Hematopoietic multipotent progenitor cell treated with erythropoietin and hydrocortisone succinate and interleukin-3 and kit ligand, for 4 days (in vitro differentiated cells): ENCODE measurements around the gene HOXC6.
"Not testable (repeated sequence)": the region's sequence is repeated elsewhere in the genome, so short reads cannot be mapped to it uniquely, and the experiment has no call there.

ENCODE experiments used
- DNase-seq: peaks from one replicate; pipeline ENCODE4 v3.0.0-alpha.2; 2015

HOXC6 gene

DNA sequence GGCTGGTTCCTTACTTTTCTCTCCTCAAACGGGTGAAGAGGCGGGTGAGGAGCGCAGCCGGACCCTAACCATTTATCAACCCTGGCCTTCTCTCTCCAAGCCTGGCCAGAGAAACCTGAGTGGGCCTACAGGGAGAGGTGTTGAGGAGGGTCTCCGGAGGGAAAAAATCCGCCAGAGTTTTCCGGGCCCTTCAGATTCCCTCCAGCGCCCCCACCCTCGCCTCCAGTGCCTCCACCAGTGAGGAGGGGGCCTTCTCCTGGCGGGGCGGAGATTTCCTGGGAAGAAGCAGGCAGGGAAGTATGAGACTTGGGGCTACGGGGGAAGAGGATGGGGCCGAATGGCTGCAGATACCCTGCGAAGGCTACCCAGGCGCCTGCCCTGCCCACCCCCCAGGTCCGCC, 3.2 kb downstream of the HOXC6 start:
- DNase-seq, result no peak

DNA sequence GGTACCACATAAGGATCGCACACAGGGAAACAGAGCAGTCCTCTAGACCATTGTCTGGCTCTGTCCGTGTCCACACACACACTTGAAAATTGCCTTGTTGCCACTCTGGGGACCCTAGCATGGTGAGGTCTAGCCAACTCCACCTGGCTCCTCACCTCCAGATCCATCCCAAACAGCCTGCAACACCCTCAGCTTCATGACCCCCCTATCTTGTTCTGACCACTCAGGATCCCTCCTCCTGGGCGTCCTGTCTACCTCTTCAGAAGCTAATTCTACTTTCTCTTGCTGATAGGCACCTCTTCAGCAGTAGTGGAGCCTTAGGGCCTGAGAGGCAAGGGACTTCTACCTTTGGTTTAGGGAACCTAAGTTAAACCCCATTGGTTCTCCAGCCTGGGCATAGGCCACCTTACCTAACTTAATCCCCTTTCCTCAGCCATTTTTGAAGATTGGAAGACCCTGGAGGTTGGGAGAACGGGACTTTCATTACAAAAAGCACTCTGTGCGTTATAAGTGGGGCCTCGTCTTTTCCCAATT, 3.9 kb downstream of the HOXC6 start:
- no peak for DNase-seq

DNA sequence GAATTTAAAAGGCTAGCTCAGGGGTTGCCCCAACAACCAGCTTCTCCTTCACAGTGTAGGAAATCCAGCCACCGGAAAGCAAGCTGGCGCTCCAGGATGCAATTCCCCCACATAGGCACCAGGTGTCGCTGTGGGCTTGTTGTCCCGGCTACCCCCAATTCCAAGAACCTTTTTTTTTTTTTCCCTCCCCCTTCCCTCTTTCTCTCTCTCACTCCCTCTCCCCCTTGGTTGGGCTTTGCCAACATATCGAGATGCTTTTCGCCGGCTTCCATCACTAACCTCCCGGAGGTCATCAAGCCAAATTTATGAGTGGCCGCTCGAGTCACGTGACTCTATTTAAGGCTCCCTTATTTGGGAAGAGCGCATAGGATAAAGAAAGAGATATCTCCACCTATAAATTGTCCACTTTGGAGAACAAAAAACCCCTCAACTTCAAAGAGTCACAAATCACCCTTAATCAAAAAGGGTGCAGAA, 4.4 kb downstream of the HOXC6 start, which contains the start of gene HOXC5:
Gene HOXC5, plus strand, starts transcription at position 424 of the 474 bp plus-strand sequence. CDS start 73 bp downstream, outside the sequence.
- peak; percentile 75 for DNase-seq

DNA sequence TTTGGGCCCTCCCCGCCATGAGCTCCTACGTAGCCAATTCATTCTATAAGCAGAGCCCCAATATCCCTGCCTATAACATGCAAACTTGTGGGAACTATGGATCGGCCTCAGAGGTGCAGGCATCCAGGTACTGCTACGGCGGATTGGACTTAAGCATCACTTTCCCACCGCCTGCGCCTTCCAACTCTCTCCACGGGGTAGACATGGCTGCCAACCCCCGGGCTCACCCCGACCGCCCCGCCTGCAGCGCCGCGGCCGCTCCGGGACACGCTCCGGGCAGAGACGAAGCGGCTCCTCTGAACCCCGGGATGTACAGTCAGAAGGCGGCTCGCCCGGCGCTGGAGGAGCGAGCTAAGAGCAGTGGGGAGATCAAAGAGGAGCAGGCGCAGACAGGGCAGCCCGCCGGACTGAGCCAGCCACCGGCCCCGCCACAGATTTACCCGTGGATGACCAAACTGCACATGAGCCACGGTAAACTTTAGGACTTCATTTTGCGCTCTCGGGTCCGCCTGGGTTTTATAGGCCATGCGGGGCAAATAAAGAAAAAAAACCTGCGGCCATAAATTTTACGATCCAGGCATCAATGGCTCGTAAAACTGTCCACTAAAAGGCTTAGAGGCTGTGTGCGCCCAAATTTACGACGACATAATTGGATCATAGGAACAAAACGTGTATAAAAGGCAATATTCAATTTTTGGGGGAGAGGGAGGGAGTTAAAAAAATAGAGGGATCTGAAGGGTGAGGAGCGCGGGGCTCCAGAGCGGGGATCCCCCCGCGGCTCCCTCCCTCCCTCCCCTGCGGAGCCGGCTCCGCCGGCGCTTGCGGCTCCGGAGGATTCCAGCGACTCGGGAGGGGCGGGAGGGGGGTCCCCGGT, 5.1 kb downstream of the HOXC6 start:
- DNase-seq, result no peak

DNA sequence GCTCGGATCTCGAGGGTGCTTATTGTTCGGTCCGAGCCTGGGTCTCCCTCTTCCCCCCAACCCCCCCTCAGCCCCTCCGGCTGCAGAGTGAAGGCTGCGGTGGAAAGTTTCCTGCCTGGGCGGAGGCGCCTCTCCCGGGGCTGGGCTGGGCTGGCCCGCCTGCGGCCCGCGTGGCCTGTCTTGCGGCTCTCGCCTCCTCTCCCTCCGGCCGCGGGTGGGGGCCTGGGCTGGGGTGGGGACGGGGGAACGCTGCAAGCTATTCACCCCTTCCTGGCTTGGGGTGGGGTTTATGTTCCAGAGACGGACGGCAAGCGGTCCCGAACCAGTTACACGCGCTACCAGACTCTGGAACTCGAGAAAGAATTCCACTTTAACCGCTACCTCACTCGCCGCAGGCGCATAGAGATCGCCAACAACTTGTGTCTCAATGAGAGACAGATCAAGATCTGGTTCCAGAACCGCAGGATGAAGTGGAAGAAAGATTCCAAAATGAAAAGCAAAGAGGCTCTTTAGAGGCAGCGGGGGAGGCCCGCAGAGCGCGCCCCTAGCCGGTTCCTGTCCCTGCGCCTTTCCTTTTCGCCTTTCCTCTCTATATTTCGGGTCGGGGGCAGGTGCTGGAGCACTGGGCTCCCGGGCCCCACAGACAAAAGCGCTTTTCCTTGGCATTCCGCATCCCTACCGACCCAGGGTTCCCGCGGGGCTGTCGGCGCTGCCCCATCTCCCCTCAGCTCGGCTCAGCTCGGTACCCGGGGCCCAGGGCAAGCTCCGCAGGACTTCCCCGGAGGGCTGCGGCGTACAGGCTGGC, 5.9 kb downstream of the HOXC6 start:
- no peak for DNase-seq

DNA sequence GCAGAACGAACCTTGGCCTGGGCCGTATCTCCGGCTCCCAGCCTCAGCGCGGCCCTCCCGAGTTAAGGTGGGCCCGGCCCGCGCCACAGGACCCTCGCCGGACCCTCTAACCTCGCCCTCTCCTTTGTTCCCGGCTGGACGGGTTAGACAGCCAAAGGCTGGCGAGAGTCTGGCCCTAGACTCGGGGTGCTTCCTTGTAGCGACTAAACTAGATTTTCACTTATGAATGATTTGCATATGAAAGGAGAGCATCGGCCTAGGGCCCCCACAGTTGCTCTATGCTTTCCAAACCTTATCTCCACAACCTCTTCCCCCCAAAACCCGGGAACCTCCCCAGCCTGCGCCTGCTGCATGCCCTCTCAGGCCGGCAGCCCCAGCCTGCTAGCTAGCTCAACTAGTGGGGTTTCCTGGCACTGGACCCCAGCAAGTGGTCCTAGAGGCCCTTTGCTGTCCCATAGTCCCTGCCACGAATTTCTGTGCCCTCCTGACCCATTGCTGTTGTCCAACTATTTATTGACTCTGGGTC, 6.6 kb downstream of the HOXC6 start:
- no peak for DNase-seq

DNA sequence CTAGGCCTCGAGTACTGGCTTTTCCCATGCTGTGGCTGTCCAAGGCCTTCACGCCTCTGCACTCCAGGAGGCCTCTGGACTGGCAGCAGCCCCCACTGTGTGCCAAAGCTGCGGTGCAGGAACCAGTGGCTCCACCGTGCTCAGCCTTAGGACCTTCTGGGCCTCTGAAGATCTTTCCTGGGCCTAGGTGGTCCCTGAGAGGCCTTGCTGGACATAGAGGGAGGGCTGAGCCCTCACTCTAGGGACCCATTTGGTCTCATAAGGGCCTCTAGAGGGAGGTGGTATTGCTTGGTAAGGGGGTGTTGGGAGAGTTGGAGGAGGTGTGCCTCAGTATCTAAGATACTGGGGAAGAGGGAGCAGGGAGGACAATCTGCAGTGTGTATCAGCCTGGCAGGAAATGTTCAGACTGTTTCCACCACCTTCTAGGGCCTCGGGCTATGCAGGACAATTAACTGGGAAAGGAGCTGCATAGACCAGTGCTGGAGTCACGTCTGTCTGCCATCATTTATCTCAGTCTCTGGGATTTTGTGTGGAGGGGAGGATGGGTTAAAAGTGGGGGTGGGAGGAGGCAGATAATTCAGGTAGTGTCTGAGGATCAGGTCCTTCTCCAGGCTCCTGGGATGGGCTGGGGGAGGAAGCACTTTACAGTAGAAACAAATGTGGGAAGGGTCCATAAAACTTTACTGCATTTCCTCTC, 7.5 kb downstream of the HOXC6 start:
- no peak for DNase-seq

DNA sequence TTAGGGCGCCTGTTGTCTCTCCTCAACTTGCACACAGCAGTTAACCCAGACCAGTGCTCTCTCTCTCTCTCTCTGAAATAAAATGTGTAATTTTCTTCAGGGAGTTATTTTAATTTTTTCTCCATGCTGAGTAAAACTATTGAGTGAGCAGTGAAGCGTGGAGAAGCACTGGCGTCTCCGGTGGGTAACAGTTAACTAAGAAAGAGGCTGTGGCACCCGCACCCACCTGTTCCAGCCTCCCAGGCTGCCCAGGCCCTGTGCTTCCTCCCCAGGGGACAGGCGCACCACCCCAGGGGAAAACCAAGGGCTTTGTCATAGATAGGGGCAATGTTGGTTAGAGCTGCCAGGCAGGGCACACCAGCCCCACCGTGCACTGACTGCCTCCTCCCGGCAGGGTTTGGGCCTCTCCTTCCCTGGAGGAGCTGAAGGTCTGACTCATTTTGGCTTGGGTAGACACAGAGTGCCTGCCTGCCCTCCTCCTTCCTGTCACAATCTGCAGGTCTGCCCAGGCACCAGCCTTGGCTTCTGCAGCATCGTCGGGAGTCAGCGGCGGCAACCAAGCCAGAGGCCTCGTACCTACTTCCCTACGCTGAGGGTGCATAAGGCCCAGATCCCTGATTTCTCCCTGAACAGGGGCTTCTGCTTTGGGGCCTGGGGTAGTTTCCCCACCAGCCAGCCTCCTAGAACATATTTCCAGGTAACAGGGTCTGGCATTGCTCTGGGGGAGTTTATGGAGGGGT, 8.6 kb downstream of the HOXC6 start:
- no peak for DNase-seq

DNA sequence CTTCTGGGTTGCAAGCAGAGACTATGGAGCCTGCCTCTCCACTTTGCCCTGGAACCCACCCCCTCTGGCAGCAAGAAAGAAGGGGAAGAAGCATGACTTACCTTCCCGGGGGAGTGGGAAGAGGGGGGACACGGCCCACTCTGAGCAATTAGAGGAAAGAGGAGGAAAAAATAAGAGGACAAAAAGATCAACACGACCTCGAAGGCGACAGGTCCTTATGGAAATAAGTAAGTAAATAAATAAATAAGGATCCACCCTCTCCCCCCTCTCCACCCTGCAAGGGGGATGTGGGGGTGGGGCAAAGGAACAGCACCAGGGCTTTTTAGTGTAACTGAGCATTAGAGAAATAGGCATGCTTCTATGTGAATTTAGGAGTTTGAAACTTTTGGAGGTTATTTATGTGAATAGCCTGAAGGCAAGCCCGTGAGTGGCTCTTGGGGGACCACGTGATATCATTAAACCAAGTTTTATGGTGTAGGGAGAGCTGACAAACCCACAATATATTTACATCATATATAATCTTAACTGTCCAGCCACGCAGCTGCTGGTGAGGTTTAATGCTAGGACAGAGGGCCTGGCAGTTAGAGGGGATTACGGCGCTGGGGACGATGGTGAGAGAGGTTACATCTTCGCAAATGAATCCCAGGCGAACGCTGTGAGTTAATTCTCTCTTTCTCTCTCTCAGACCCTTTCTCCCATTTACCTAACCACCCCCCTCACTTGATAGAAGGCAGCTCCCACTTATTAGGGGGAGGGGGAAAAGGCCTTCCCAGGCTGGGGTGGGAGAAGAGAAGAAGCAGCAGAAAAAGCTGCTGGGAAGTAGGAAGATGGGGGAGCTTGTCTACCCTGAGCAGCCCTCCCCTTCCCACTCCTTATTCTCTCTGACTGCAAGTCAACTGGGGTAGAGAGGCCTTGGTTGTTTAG, 9.4 kb downstream of the HOXC6 start:
- DNase-seq, result no peak

DNA sequence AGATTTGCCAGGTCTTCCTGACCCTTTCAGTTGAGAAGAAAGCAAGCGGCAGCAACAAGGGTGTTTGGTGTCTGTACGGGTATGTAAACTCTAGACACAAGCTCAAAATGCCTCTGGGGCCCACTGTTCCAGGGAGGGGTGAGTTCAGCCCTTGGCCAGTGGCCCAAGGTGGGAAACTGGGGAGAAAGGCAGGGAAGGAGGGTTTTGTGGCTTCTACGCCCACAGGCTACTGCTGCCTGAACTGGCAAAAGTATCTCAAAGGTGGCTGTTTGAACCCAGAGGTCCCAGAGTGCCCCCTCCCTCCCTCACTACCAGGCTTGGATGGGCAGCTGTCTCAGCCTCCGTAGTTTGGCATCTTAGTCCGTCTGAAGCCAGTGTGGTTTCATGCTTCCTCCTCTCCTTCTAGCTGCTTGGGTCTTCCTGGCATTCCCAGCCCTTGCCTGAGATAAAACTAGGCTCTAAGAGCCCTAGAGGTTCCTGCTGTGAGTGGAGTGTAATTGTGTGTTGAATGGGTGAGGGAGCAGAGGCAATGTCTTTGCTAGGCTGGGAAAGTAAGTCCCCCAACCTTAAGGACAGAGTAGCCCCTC, 10.1 kb downstream of the HOXC6 start:
- DNase-seq, result no peak

DNA sequence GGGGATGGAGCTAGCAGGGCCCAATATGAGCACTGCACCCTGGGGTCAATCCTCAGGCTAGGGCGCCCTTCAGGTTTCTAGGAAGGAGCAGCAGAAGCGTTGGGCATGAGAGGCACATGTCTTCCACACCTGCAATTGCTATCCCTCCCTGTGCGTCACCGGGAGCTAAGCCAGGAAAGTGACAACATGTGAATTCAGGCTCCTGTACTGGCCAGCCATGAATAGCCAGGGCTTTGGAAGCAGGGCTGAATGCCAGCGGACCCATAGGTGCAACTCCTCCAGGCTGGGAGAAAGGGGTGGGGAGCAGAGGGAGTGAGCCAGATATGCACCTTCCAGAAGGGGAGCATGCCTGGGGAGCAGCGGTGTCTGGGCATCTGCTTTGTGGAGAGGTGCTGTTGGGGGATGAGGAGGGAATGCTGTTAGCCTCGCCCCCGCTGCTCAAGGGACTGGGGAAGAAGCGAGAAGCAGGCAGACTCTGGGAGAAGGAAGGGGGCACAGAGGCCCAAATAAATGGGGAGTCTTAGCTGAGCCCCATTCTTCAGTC, 10.7 kb downstream of the HOXC6 start:
- DNase-seq, result no peak

DNA sequence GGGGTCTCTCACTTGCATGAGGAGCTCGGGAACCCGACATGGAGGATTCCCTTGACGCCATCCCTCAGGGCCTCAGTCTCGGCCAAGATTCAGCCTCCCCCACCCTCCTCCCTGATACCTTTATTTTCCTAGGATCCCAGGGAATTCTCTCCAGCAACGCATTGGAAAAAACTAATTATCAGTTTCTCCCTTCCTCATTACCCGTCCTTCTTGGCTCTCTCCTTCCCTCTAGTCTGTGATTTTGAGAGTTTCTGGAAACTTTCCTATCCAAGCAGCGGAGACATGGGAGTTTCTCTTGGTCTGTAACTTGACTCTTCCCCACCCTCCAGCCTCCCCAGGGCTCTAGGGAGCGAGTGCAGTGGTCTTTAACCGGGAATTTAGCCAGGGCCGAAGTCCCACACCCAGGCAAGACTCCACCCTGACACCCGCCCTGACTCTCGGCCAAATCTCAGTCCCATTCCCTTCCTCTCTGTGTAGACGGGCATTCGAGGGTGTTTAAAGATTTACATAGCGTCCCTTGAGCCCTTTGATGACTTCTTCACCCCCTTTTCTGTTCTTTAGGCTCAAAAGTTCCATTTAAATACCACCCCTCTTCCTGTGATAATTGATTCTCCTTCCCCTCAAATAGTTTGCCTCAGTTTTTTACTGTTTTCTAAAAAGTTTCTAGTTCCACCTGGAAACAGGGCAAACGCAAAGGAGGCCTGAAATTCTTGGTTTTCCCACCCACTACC, 11.3 kb downstream of the HOXC6 start:
- no peak for DNase-seq

DNA sequence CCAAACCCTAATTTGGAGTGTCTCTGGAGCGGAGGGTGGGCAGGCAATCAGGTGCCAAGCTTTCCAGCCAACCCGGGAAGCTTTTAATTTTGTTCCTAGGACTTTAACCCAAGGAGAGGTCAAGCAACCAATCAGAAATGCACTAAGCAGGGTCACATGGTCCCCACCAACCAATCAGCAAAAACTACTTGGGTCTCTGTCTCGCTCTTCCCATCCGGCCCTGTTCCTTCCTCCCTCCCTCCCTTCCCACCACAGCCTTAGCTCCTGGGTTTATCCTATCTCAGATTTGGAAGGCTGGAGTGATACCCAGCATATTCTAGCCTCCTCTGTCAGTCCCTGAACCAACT, 11.9 kb downstream of the HOXC6 start:
- DNase-seq, result no peak

DNA sequence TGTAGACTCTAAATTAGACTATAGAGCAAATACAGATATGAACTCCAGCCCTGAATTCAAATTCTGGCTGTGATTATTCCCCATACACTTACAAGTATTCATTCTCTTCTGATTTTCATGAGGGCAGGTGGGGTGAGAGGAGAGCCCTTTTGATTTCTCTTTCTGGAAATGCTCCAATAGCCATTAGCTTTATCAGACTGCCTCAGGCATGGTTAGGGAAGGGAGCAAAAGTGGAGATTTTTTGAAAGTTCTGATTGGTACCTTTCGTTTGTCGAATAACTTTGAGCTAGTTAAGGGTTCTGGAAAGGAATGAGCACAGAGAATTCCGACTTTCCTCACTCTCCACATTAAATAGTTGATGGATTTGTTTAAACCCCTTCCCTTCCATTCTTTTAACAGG, 12.4 kb downstream of the HOXC6 start:
- no peak for DNase-seq

DNA sequence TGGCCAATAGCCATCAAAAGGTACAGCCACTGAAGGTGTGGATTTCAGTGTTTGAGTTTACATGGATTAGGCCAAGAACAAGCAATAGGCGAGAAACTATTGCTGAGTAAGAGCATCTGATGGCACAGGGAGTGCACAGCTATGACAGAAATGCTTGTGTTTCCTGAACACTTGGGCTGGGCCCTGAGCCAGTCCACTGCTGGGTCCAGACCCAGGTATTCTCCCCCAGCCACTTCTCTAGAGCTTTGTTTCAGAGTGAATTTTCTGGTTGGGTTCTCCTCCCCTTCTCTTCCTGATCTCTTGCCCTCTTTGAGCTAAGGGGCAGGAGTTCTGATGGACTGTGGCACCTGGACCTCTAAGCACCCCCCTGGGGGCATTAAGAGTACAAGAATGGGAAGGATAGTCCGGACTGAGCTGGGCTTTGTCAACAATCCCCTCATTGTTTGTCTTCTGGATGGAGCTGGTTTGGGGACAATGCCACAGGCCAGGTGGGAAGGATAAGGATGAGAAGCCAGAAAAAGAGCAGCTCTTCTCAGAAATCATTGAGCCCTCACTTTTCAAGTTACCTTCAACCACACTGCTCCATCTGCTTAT, 13.0 kb downstream of the HOXC6 start:
- DNase-seq, result no peak

DNA sequence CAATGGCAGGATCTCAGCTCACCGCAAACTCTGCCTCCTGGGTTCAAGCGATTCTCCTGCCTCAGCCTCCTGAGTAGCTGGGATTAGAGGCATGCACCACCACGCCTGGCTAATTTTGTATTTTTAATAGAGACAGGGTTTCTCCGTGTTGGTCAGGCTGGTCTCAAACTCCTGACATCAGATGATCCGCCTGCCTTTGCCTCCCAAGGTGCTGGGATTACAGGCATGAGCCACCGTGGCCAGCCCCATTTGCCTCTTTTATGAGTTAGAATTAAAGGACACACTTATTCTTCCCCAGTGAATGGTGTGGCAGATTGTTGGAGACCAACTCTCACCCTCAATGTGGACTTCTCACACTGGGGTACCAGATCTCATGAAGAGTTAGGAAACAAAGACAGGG, 13.8 kb downstream of the HOXC6 start:
- not testable (repeated sequence) for DNase-seq

DNA sequence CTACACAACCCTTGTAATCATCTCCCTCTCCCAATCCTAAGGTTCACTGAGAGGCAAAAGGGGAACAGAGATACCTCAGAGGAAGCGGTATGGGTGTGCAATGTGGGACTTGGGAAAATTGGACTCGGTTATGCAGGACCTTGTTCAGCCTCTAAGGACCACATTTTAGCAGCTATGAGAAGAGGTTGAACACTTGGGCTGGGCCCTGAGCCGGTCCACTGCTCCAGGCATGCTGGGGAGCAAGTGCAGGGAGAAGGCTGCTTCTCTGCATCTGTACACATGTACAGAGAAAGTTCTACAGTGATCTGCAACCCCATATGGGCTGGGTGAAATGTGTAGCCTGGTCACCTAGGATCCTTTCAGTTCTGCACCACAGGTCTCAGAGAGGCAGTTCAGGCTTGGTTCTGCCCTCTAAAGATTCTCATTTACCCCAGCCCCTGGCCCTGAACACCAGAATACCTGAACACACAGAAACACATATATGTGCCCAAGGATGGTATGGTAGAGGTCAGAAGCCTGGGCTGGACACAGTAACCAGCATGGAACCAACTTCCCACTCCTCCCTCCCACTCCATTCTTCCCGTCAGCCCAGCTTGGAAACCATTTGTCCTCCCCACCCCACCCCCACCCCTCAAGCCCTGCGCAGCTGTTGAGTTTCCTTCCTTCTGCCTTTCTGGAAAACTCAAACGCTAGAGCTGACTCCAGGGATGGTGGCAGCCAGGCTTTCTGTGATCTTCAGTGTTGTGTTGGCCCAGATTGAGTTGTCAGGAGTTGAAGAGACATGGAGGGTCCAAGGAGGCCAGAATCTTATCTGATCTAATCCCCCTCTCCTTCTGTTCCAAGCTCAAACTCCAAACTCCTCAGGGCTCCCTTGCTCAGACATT, 15.0 kb downstream of the HOXC6 start:
- no peak for DNase-seq
